GM12875 (cell line): ENCODE data around the gene ALDH9A1.
A peak's percentile ranks its signal among the peaks of the same experiment; 100 is the strongest.
"Not testable (repeated sequence)": the region's sequence is repeated elsewhere in the genome, so short reads cannot be mapped to it uniquely, and the experiment has no call there.

Experiments
- H3K4me3 ChIP-seq: one replicate; pipeline ENCODE4 v1.5.1; 2011; ENCODE audit warnings: low read depth, low read length, control low read depth
- TF ChIP-seq, protein P1 (sequence below): IDR thresholded peaks from 2 replicates; pipeline ENCODE4 v1.5.1; 2011; ENCODE audit warnings: low read depth, mild to moderate bottlenecking, control low read depth, inconsistent platforms, low read length, moderate library complexity, borderline replicate concordance; ENCODE audit not compliant: insufficient read depth

ALDH9A1 gene

GRCh38 chr1:165726841-165727240 lies 28.5 kb upstream of the ALDH9A1 start:
- H3K4me3 ChIP-seq = no peak overlapping the region
- TF ChIP-seq, protein P1, sequence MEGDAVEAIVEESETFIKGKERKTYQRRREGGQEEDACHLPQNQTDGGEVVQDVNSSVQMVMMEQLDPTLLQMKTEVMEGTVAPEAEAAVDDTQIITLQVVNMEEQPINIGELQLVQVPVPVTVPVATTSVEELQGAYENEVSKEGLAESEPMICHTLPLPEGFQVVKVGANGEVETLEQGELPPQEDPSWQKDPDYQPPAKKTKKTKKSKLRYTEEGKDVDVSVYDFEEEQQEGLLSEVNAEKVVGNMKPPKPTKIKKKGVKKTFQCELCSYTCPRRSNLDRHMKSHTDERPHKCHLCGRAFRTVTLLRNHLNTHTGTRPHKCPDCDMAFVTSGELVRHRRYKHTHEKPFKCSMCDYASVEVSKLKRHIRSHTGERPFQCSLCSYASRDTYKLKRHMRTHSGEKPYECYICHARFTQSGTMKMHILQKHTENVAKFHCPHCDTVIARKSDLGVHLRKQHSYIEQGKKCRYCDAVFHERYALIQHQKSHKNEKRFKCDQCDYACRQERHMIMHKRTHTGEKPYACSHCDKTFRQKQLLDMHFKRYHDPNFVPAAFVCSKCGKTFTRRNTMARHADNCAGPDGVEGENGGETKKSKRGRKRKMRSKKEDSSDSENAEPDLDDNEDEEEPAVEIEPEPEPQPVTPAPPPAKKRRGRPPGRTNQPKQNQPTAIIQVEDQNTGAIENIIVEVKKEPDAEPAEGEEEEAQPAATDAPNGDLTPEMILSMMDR = no peak

DNA sequence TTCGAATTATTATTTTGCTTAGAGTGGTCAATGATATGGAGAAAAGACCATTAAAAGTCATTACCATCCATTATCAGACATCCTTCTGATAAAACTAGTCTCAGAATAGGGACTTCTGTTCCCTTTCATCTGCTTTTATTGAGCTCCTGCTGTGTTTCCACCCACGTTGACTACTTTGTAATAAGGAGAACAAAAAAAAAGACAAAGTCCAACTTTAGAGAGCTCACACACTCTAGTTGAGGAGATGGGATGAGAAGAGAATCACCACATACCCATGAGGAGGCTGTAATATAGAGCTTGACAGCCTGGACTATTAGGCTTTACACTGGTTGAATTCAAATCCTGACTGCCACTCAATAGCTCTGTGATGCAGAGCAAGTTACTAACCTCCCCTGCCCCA lies 27.8 kb upstream of the ALDH9A1 start:
- TF ChIP-seq, protein P1 = no peak
- H3K4me3 ChIP-seq = no peak overlapping the region

GRCh38 chr1:165717918-165718515 lies 19.7 kb upstream of the ALDH9A1 start:
- H3K4me3 ChIP-seq = no peak overlapping the region
- TF ChIP-seq, protein P1 = peak; percentile 65; the same call in 1 of the 2 replicates

DNA sequence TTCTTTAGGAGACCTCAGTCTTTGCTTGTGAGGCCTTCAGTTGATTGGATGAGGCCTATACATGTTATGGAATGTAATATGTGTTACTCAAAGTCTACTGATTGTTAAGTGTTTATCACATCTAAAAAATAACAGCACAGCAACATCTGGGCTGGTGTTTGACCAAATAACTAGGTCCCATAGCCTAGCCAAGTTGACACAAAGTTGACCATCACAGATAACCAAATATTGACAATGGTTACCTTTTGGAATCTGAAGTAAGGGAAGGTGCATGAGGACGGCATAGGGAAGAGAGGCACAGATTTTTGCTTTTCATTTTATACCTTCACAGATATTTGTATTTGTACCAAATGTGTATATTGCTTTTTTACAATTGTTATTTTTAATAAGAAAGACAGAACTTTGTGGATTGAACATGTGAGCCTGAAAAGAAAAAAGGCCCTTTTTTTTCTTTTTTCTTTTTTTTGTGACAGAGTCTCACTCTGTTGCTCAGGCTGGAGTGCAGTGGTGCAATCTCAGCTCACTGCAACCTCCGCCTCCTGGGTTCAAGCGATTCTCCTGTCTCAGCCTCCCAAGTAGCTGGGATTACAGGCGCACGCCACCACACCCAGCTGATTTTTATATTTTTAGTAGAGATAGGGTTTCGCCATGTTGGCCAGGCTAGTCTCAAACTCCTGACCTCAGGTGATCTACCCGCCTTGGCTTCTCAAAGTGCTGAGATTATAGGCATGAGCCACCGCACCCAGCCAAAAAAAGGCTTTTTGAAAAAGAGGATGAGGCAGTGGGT lies 18.1 kb upstream of the ALDH9A1 start:
- H3K4me3 ChIP-seq = not testable (repeated sequence)

DNA sequence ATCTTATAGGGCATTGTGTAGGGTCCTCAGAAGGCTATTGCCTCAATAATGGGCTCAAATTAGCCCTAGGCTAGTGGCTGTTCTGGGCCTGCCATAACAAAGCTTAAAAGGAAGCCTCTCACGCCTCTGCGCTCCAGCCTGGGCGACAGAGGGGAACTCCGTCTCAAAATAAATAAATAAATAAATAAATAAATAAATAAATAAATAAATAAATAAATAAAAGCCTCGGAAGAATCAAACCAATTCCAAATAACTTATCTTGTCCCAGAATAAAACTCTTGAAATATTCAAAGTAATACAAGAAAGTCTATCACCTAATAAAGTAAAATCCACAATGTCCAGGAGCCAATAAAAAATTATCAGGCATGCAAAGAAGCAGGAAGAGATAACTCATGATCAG lies 14.4 kb upstream of the ALDH9A1 start:
- TF ChIP-seq, protein P1 = no peak
- no peak overlapping the region for H3K4me3 ChIP-seq

GRCh38 chr1:165707984-165708706 lies 9.8 kb upstream of the ALDH9A1 start:
- TF ChIP-seq, protein P1 = no peak

DNA sequence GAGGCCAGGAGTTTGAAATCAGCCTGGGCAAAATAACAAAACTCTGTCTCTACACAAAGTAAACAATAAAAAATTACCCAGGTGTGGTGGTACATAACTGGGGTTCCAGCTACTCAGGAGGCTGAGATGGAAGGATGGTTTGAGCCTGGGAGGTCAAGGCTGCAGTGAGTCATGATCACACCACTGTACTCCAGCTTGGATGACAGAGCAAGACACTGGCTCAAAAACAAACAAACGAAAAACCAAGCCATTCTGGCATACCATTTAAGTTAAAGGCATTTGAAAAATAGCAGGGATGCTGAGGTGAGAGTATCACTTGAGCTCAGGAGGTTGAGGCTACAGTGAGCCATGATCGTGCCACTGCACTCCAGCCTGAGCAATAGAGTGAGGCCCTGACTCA lies 5.3 kb upstream of the ALDH9A1 start:
- TF ChIP-seq, protein P1 = no peak
- H3K4me3 ChIP-seq = no peak overlapping the region

More at GRCh38 chr1:165707984-165708706, 9.8 kb upstream of the ALDH9A1 start:
- H3K4me3 ChIP-seq = no peak overlapping the region

- H3K4me3 ChIP-seq = not testable (repeated sequence)
Observed at GRCh38 chr1:165701922-165702321, 3.6 kb upstream of the ALDH9A1 start.
